ENCODE data around the gene SHISAL1. TPM values are rescaled to one million over a fixed set of nuclear protein-coding genes. Genes with fewer than 3 reads are reported as not detected.

Gene SHISAL1
- polyA plus RNA-seq, 1 donor (not counting 4 experiments of a cell fraction or from before 2014, with no cell fraction given): 0.24 TPM

DNA sequence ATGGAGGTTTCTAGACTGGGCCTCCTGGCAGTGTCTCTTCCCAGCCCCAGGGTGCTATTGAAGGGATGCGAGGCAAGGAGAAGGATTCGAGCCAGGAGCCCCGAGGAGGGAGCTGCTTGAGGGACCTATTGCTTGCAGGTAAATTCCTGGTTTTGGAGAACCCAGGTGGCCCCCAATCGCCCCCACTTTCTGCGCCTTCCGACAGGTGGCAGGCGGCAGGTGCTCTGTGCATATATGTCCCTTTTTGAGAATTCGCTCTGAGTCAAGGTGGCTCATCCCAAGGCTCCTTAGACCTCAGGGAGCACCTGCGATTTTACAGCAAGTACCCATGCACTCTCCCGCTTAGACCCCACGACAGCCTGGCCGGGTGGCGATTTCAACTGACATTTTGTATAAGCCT is 40.3 kb upstream of the SHISAL1 start:
- no peak for TF ChIP-seq EZH2 (IDR thresholded peaks at IDR 0.05; ENCODE audit: low read length)
- TF ChIP-seq CTCF (optimal IDR thresholded peaks at IDR 0.05 in 1 of 3, IDR thresholded peaks at IDR 0.05 in 1 of 3, conservative IDR thresholded peaks at IDR 0.05 in 1 of 3; ENCODE audit: extremely low read depth in 1 of 3, insufficient read depth in 2 of 3, low read length in 3 of 3): no peak
- no peaks in the 10 kb centered on the region for H3K79me2 ChIP-seq (ENCODE audit: control insufficient read depth, insufficient read depth, low read length)
- peaks cover 12% of the 10 kb centered on the region for H3K4me1 ChIP-seq (ENCODE audit: control insufficient read depth, extremely low read depth, insufficient read depth, low read length)
- no peak overlapping the region for H3K9ac ChIP-seq (ENCODE audit: control insufficient read depth, extremely low read depth, insufficient read depth, low read length)
- no peaks in the 10 kb centered on the region for H3K9me1 ChIP-seq (ENCODE audit: control insufficient read depth, extremely low read depth, insufficient read depth, low read length)
- no peak for FAIRE-seq
- no peak overlapping the region for H2AFZ ChIP-seq (ENCODE audit: control insufficient read depth, low read length)
- H3K9me3 ChIP-seq (ENCODE audit: control insufficient read depth, low read depth, low read length): no peaks in the 10 kb centered on the region
- H3K36me3 ChIP-seq (ENCODE audit: control insufficient read depth in 2 of 2, extremely low read depth in 1 of 2, insufficient read depth in 2 of 2, low read length in 2 of 2): no peaks in the 10 kb centered on the region
- dilution Hi-C loops (cut with MboI; ENCODE audit: extremely low pct_ligation_motif_present, low sequenced_read_pairs): no loop called here
- H3K27ac ChIP-seq (ENCODE audit: control insufficient read depth, insufficient read depth, low read length): no peak overlapping the region
- H4K20me1 ChIP-seq (ENCODE audit: control insufficient read depth, extremely low read depth, insufficient read depth, low read length): no peaks in the 10 kb centered on the region
- no peak overlapping the region for H3K4me3 ChIP-seq (ENCODE audit: control insufficient read depth in 2 of 3, extremely low read depth in 1 of 3, insufficient read depth in 2 of 3, low read depth in 1 of 3, low read length in 3 of 3)
- DNase-seq (ENCODE audit: low read depth, low spot score): no peak
- peaks cover 33% of the 10 kb centered on the region for H3K27me3 ChIP-seq (ENCODE audit: control insufficient read depth, extremely low read depth, insufficient read depth, low read length)
- no peak overlapping the region for H3K4me2 ChIP-seq (ENCODE audit: control insufficient read depth, extremely low read depth, insufficient read depth, low read depth, low read length)

DNA sequence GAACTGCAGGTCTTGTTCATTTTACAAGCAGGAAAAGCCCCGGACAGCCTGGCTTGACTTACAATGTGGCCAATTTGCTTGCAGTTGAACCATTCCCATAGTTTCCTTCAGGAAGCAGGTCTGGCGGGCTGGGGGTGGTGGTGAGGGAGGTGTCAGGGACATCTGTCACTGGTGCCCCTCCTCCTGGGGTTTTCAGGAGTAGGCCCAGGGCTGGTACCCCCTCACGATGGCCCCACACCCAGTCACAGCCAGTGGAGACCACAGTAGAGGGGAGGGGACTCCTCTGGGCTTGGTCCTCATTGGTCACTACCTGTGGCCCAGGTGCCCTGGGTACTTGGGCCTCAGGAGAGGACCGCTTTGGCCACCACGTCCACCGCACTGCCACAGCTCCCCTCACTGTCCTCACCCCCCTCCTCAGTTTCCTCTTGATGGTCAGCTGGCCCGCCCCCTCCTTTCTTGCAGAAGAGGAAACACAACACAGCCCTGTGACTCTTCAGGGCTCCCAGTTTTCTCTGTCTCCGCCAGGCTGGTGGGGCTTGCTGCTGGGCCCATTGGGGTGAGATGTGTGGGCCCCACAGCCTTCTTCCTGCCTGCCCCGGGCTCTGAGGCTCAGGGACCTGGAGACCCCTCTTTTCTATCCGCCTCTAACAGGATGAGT is 39.8 kb upstream of the SHISAL1 start:
- Histone ChIP-seq H3K4me2 (ENCODE audit: control insufficient read depth, extremely low read depth, insufficient read depth, low read depth, low read length) (no peak overlapping the region), H3K9ac (ENCODE audit: control insufficient read depth, extremely low read depth, insufficient read depth, low read length) (no peak overlapping the region), H3K9me1 (ENCODE audit: control insufficient read depth, extremely low read depth, insufficient read depth, low read length) (no peaks in the 10 kb centered on the region), H3K27me3 (ENCODE audit: control insufficient read depth, extremely low read depth, insufficient read depth, low read length) (peaks cover 37% of the 10 kb centered on the region), H3K9me3 (ENCODE audit: control insufficient read depth, low read depth, low read length) (no peaks in the 10 kb centered on the region), H3K27ac (ENCODE audit: control insufficient read depth, insufficient read depth, low read length) (no peak overlapping the region), H3K79me2 (ENCODE audit: control insufficient read depth, insufficient read depth, low read length) (no peaks in the 10 kb centered on the region), H3K4me1 (ENCODE audit: control insufficient read depth, extremely low read depth, insufficient read depth, low read length) (peaks cover 12% of the 10 kb centered on the region), H2AFZ (ENCODE audit: control insufficient read depth, low read length) (no peak overlapping the region), H4K20me1 (ENCODE audit: control insufficient read depth, extremely low read depth, insufficient read depth, low read length) (no peaks in the 10 kb centered on the region), H3K4me3 (ENCODE audit: control insufficient read depth in 2 of 3, extremely low read depth in 1 of 3, insufficient read depth in 2 of 3, low read depth in 1 of 3, low read length in 3 of 3) (no peak overlapping the region), H3K36me3 (ENCODE audit: control insufficient read depth in 2 of 2, extremely low read depth in 1 of 2, insufficient read depth in 2 of 2, low read length in 2 of 2) (no peaks in the 10 kb centered on the region)
- no peak for FAIRE-seq
- TF ChIP-seq EZH2 (IDR thresholded peaks at IDR 0.05; ENCODE audit: low read length) (no peak), CTCF (optimal IDR thresholded peaks at IDR 0.05 in 1 of 3, IDR thresholded peaks at IDR 0.05 in 1 of 3, conservative IDR thresholded peaks at IDR 0.05 in 1 of 3; ENCODE audit: extremely low read depth in 1 of 3, insufficient read depth in 2 of 3, low read length in 3 of 3) (no peak)
- dilution Hi-C loops (cut with MboI; ENCODE audit: extremely low pct_ligation_motif_present, low sequenced_read_pairs): no loop called here
- DNase-seq (ENCODE audit: low read depth, low spot score): no peak
